Fibroblast of pulmonary artery (primary cell): ENCODE results near the gene MEGF11.
"Not testable (repeated sequence)": the region's sequence is repeated elsewhere in the genome, so short reads cannot be mapped to it uniquely, and the experiment has no call there.

Experiments used
- DNase-seq: peaks from one replicate; pipeline ENCODE4 v3.0.0-alpha.2; 2010; ENCODE audit warnings: low read depth
- H3K4me3 ChIP-seq: replicated peaks from 2 replicates; pipeline ENCODE4 v1.5.1; 2011; ENCODE audit warnings: low read depth, mild to moderate bottlenecking, control low read depth, low read length, moderate library complexity
- CTCF ChIP-seq: IDR thresholded peaks from 2 replicates; pipeline ENCODE4 v1.5.1; 2011; ENCODE audit warnings: mild to moderate bottlenecking, control low read depth, low read length, inconsistent platforms; ENCODE audit errors: missing control alignments

MEGF11 gene

GRCh38 chr15:65869126-65869953 is 384.2 kb downstream of the MEGF11 start, which contains the start of gene RAB11A:
RAB11A (plus strand) TSS chr15:65869491; CDS start chr15:65869586, 95 bp downstream.
- TF ChIP-seq CTCF: peak; percentile 23
- peak; percentile 97 for DNase-seq

GRCh38 chr15:65868546-65869125 is 384.9 kb downstream of the MEGF11 start:
- peak overlapping the region; percentile 99 for H3K4me3 ChIP-seq
- TF ChIP-seq CTCF: no peak
- DNase-seq: no peak

More at GRCh38 chr15:65869126-65869953, 384.2 kb downstream of the MEGF11 start, which contains the start of gene RAB11A:
- H3K4me3 ChIP-seq: peak within 1 kb of the TSS; percentile 99

GRCh38 chr15:65867933-65868332 is 385.6 kb downstream of the MEGF11 start:
- not testable (repeated sequence) for H3K4me3 ChIP-seq, DNase-seq

GRCh38 chr15:65867244-65867643 is 386.3 kb downstream of the MEGF11 start:
- DNase-seq: no peak
- no peak for TF ChIP-seq CTCF
- H3K4me3 ChIP-seq: no peak overlapping the region

GRCh38 chr15:65863106-65863505 is 390.4 kb downstream of the MEGF11 start:
- no peak overlapping the region for H3K4me3 ChIP-seq
- DNase-seq: no peak
- TF ChIP-seq CTCF: no peak

GRCh38 chr15:65862682-65863081 is 390.9 kb downstream of the MEGF11 start:
- no peak overlapping the region for H3K4me3 ChIP-seq
- peak; percentile 61 for TF ChIP-seq CTCF
- peak; percentile 74 for DNase-seq

GRCh38 chr15:65857718-65858402 is 395.7 kb downstream of the MEGF11 start:
- no peak overlapping the region for H3K4me3 ChIP-seq
- TF ChIP-seq CTCF: no peak
- DNase-seq: no peak
